Brain pericyte (primary cell): ENCODE measurements around the gene CAP1.
"Not testable (repeated sequence)": the region's sequence is repeated elsewhere in the genome, so short reads cannot be mapped to it uniquely, and the experiment has no call there.

ENCODE experiments used
- DNase-seq: peaks from one replicate; pipeline ENCODE4 v3.0.0-alpha.2; 2012; ENCODE audit warnings: low read depth, low spot score

CAP1 gene

DNA sequence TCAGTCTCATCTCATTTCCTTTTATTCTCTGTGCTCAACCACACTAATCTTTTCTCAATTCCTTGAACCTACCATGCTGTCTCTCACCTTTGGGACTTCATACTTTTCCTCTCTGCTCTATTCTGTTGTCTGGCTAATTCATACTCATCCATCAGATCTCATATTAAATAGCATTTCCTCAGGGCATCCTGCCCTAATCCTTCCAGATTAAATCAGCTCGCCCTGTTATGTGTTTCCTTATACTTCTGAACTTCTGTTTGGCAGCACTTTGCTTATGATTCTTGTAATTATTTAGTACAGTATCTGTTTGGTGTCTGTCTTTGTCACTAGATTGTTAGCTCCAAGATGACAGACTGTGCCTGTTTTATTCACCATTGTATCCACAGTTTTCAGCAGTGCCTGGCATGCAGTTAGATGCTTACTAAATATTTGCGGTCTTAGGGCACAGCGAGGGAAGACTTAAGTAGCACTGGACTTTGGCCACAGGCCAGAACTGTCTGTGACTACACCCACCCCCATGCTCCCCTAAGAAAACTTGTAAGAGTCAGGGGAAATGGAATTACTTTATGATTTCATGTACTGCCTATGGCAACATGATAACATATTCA is 9.9 kb upstream of the CAP1 start:
- DNase-seq, result no peak

DNA sequence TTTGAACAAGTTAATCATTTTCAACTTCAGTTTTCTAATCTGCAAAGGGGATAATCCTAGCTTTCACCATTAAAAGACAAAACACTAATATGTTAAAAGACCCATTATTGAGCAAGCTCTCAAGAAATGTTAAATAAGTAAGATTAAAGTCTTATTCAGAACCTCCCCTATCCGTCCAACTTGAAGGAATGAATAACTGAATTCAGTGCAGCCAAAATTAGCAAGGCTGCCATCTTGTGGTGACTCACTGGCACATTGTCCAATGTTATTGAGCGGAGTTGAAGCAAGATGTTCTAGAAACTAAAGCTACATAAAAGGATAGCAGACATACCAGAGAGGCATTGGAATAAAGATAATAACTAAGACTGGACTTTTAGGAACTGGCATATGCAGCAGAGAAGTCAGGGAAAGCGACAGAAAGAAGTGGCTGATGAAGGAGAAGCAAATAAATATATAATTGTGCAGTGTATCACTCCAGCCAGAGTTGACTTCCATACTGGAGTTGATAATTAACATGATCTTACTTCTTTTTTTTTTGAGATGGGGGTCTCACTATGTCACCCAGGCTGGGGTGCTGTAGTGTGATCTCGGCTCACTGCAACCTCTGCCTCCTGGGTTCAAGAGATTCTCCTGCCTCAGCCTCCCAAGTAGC is 8.2 kb upstream of the CAP1 start:
- no peak for DNase-seq

DNA sequence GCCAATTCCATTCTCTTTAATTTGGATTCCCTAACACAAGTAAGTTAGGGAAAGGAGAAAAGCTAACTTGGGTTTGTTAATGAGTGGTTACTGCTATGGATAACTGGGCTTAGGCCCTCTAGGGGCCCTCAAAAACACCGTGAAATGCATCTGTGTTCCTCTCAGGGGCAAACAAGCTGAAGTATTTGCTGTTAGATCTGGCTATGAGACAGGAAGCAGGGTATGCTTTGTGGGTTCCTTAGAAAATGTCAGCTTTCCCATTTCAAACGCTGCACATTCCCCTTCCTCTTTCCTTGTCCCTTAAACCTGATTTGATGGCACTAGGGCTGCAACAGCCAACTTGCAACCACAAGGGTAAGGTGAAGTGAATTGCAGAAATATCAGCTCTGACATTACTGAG is 5.7 kb upstream of the CAP1 start:
- DNase-seq, result no peak

DNA sequence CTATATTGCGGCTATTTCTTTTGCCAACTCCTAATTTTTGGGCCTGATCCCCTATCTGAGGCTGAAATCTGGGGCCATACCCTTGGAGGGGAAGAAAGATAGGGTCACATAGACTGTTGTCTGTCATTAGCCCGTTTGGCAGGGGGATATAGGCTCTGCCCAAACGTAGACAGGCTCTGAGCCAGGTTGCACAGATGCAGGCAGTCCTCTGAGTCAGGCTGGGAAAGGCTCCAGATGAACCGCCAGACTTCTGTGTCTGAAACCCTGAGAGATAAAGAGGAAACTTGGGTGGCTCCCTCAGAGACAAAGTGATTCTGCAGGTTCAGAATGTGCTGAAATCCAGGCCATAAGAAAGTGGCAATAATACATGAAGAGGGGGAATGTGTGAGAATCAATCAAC is 4.0 kb upstream of the CAP1 start:
- no peak for DNase-seq

DNA sequence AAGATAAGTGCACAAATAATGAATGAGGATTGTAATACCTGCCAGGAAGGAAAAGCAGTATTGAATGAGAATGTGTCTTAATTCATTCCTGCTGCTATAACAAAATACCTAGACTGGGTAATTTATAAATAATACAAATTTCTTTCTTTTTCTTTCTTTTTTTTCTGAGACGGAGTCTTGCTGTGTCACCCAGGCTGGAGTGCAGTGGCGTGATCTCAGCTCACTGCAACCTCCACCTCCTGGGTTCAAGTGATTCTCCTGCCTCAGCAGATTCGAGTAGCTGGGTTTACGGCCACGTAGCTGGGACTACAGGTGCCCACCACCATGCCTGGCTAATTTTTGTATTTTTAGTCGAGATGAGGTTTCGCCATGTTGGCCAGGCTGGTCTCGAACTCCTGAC is 3.3 kb upstream of the CAP1 start:
- not testable (repeated sequence) for DNase-seq

DNA sequence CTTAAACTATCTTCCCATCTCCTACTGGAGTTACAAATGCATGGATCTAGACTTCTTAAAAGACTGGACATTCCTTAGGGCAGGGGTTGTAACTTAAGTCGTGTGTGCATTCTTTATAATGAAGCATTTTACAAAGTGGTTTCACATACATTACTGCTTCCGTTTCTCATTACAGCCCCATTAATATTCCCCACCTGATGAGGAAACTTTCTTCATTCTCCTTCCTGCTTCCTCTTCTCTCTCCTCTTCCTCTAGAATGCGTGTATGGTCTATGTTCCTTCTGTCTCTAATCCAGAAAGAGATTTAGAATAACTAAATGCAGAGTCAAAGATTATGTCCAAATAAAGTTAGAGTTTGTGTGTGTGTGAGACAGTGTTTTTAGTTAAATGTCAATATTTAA is 1.8 kb upstream of the CAP1 start:
- no peak for DNase-seq

DNA sequence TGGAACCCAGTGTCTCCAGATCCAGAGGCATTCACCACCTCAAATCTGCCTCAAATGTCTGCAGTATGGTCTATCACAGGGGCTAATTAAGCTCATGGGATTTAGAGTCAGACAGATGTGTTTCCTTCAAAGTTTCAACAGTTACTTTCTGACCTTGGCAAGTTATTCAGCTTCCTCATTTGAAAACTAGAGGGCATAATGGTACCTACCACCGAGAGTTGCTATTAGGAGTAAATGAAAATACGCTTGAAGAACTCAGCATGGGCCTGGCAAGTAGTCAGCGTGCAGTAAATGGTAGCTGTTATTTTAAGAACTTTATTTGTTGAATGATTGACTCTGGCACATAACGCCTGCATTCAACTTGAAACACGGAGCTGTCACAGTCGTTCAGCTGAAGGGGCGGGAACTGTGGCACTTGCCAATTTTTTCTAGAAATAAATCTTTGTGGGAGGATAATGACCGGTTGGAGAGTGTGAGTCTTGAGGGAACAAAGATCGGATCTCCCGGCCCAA is 1.2 kb upstream of the CAP1 start:
- no peak for DNase-seq

DNA sequence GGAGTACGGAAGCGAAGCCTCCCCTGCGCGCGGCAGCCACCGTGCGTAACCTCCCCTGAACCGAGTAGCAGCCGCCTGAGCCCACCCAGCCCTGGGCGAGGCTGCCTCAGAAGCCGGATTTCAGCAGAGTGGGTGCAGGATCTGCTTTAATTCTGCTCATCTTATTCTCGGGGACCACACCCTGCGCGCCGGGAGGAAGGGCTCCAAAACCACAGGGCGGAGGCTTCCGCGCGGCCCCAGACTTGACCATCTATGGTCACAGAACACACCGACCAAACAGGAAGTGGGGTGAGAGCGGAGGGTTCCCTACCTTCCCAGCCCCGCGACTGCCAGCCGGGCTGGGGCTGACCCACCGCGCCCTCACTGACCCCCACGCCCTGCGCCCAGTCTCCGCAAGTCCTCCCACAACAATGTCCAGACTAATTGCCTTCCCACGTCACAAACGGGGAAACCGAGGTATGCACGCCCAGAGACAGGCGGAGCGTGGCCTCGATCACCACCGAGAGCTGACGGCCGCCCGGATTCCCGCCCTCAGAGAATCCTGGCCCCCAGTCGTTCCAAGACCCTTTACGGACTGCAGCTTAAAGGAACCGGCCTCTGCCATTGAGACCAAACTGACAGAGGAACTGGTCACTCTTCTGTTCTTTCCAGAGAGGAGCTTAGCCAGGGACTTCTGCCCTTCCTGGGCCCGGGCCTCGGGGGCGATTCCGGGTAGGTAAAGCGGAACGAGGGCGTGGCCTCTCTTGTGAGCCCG is 595 bp upstream of the CAP1 start:
- peak; percentile 34 for DNase-seq

DNA sequence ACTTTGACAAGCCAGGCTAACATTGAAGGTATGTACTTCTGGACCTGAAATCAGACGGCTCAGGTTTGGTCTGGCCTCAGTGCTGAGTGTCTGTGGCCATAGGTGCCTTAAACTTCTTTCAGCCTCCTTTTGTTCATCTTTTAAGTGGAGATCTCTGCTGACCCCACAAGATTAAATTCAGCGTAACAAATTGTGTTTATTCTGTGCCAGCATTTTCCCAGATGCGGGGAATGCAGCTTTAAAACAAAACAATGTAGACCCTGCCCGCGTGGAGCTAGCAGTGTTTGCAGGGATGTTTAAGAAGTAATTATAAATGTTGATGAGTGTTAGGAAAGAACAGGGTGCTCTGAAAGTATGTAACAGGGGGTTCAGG is 923 bp downstream of the CAP1 start:
- no peak for DNase-seq

DNA sequence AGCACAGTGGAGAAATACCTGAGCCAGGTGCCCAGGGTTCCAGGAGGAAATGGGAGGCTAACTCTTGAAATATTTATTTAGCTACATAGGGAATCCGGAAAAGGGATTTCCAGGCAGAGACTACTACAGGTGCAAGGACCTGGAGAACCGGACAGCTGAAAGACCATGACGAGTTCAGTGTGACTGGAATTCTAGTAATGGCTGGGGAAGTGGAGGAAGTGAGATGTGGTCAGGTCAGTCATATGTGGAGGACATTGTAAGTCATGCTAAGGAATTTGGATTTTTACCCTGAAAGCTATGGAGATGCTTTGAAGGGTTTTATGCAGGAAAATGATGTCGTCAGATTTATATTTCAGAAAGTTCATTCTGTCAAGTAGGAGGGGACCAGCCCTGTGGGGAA is 1.8 kb downstream of the CAP1 start:
- no peak for DNase-seq

DNA sequence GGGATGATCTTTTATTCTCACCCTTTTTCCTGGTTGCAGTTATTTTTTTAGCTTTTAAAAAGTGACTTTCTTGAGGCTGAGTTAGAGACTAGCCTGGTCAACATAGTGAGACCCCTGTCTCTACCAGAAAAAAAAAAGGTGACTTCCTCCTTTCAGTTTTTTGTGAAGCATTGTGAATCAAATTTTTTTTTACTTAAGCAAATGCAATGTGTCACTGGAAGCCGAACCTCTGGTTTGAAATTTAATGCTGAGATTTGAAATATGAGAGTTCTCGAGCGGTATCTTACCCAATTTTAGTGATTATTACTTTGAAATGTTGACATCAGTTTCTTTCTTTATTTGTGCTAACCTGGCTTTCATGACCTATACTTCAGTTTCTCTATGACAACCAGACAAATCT is 3.6 kb downstream of the CAP1 start:
- no peak for DNase-seq

DNA sequence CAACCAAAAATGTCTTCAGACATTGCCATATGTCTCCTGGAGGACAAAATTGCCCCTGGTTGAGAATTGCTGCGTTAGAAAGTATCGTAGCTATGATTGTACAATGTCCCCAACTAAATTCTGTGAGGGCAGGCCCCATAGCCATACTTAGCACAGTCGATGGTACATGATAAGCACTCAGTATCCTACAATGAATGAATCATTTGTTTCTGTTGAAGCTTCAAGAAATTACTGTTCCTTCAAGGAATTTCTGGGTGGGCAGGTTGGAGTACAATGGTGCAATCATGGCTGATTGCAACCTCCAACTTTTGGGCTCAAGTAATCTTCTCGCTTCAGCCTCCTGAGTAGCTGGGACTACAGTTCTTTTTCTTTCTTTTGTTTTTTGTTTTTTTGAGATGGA is 4.7 kb downstream of the CAP1 start:
- DNase-seq, result no peak

DNA sequence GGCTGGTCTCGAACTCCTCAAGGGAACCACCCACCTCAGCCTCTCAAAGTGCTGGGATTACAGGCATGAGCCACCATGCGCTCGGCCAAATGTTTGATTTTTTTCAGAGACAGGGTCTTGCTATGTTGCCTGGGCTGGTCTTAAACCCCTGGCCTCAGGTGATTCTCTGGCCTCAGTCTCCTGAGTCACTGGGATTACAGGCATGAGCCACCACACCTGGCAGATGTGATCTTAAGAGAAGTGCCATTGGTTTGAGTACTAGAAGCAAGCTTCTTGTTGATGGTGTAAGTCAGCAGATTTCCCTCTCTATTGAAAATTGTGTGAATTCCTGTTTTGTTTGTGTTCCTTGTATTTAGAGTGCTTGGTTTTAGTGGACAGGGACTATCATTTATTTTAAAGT is 5.2 kb downstream of the CAP1 start:
- no peak for DNase-seq

DNA sequence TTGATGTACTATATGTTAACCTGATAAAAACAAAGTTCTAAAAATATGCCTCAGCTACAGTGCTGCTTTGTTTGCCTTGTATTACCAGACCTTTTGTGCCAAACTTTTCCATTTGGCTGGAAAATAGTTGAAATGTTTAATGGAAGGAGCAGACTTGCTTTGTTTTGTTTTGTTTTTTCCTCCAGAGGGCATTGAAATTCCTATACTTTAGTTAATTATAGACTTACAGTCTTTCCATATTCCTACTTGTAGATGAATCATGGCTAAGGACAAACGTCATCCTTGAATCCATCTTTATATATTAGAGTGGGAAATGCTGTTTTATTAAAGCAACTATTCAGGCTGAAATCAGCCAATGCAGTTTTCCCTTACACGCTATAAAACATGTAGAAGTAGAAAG is 6.7 kb downstream of the CAP1 start:
- no peak for DNase-seq

DNA sequence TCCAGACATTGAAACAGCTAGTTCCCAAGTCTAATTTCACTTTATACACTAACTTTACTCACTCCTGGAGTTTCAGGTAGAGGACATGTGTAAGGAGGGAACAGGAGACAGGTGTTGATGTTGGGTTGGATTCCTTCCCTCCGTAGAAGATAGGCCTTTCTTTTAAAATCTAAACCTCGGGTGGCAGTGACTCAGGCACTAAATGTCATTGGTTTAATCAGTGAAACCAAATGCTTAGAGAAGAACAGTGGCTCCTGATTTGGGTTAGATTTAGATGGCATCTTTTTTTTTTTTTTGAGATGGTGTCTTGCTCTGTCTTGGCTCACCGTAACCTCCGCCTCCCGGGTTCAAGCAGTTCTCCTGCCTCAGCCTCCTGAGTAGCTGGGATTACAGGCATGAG is 7.2 kb downstream of the CAP1 start:
- no peak for DNase-seq

DNA sequence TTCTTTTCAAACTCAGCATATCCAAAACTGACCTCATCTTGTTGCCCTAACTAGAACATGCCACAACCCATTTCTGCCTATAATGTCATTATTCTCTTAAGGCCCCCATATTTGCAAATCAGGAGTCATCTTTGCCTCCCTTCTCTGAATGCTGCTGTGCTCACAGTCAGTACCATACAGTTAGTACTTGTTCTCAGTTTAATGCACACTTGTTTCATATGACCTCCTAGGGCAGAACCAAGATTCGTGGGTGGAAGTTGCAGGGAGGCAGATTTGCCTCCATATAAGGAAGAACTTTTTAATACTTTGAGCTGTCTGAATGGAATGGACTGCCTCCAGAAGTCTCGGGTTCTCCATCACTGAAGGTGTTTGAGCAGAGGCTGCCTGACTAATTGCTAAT is 9.2 kb downstream of the CAP1 start:
- DNase-seq, result no peak

DNA sequence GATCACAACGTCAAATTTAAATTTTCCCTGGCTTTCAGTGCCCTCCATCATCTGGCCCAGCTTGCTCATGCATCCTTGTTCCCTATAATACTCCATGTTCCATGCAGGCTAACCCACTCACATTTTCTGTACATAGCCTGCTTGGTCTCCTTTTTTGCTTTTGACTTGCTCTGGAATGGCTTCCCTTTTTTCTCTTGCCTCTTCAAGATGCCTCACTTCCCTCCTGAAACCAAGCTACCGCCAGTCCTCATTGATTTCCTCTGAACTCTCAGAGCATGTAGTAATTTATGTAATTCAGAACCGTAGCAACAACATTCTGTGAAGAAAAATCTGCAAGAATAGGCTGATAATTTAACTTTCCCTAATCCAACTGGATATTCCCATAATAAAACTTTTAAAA is 10.3 kb downstream of the CAP1 start:
- no peak for DNase-seq

DNA sequence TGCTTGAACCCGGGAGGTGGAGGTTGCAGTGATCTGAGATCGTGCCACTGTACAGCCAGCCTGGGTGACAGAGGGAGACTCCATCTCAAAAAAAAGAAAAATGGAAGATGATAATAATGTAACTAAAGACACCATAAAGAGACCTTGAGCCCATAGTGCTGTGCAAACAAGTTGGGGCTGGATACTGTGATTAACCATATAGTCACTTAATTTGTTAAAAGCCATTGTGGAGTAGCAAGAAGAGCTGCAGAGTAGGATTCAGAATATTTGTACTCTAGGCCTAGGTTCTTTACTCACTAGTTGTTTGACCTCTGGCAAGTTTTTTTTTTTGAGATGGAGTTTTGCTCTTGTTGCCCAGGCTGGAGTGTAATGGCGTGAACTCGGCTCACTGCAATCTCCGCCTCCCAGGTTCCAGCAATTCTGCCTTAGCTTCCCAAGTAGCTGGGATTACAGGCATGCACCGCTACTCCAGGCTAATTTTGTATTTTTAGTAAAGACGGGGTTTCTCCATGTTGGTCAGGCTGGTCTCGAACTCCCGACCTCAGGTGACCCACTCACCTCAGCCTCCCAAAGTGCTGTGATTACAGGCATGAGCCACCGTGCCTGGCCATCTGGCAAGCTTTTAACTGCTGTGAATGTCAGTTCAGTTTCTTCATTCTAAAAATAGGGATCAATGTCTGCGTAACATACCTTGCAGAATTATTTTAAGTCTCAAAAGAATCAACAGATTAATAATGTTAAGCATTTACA is 12.8 kb downstream of the CAP1 start:
- DNase-seq, result no peak

DNA sequence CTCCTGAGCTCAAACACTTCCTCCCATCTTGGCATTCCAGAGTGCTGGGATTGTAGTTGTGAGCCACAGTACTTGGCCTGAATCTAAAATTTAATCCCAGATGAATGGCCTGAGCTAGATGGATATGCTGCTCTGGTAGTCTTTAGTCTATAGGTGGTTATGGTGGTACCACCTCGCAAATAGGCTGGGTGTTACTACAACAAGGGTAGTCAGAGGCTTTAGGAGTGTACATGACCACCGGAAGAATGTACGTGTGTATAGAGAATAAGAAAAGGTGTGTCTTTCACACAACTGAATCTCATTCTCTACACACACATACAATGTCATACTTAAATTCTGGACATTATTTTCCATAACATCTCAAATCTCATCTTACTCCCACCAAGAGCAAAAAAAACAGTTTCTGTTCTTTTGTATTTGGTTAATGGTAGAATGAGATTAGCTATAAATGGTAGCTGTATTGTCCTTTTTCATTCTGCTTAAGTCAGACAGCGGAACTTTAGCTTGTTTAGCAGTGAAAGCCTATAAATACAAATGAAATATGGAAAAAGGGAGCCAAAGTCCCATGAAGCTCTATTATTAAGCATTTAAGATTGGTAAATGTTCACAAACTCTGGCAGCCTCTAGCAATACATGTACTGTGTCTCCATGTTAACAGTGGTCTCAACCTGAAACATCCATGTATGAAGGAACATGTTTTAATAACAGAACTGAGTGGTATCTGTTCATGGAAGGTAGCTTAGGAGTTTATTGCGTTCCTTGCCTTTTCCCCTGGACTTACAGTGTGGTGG is 16.2 kb downstream of the CAP1 start:
- no peak for DNase-seq

DNA sequence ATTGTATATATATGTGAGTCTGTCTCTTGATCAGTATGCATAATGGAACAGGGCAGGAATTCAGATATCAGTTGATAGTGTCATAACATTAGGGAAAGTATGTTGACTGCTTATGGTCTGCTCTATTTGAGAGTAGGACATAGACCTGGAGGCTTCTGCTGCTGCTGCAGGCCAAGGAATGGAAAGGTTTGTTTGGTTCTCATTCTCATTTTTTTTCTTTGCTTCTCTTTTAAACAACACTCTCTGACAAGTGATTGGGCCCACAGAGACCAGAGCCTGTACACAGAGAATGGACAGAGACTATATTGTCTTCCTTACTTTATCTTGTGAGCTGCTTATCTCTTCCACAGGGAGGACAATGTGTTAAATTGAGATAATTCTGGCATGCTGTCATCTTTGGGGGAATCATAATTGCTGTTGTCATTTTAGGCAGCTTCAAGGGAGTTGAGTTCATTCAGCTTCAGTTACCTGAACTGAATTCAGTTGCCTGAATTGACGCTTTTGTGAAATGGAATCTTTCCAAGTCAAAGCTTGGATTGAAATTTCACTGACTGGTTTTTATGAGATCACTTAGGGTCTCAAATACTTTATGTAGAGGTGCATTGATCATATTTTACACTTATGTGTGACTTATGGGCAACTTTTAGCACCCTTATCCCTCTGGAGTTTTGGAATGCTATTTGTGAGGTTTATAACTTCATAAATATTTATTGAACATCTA is 16.9 kb downstream of the CAP1 start:
- no peak for DNase-seq

DNA sequence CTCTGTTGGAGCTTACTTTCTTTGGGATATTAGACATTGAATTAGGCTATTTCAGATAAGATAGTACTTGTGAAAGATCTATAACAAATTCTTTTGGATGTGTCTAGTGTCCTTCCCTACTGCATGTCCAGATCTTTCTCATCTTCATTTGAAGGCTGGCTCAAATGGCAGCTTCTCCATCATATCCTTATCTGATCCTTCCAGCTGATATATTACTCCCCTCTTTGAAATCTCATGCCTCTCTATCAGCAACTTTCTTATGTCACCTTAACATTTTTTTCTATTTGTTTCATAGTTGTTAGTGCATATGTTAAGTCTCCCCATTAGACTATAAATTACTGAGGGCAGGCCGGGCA is 17.5 kb downstream of the CAP1 start:
- no peak for DNase-seq
